H9 (cell line): ENCODE measurements around the gene FRMD1. TPM values are rescaled to one million over a fixed set of nuclear protein-coding genes. Genes with fewer than 3 reads are reported as not detected.

Experiments used
- DNase-seq: peaks from one replicate; pipeline ENCODE4 v3.0.0-alpha.2; 2017
- H2AFZ ChIP-seq: one replicate; pipeline ENCODE4 v1.6.1; 2013; ENCODE audit warnings: mild to moderate bottlenecking, low read length, control low read depth, moderate library complexity
- H2AK5ac ChIP-seq: 2 replicates; pipeline ENCODE4 v1.6.1; 2013; ENCODE audit warnings: low read length, control low read depth, mixed read lengths; ENCODE audit not compliant: insufficient read length
- H2BK120ac ChIP-seq: one replicate; pipeline ENCODE4 v1.6.1; 2013; ENCODE audit warnings: low read depth, mild to moderate bottlenecking, low read length, control low read depth, inconsistent platforms; ENCODE audit not compliant: poor library complexity, severe bottlenecking
- H2BK12ac ChIP-seq: 2 replicates; pipeline ENCODE4 v1.6.1; 2013; ENCODE audit warnings: low read length, control low read depth, mixed read lengths, low read depth; ENCODE audit not compliant: insufficient read length
- H2BK15ac ChIP-seq: 2 replicates; pipeline ENCODE4 v1.6.1; 2013; ENCODE audit warnings: low read depth, low read length, control low read depth
- H2BK20ac ChIP-seq: one replicate; pipeline ENCODE4 v1.6.1; 2013; ENCODE audit warnings: low read depth, mild to moderate bottlenecking, low read length, control low read depth, inconsistent platforms; ENCODE audit not compliant: poor library complexity, severe bottlenecking
- H2BK5ac ChIP-seq: 2 replicates; pipeline ENCODE4 v1.6.1; 2013; ENCODE audit warnings: low read length, control low read depth, mixed read lengths; ENCODE audit not compliant: insufficient read length
- H3K14ac ChIP-seq: 2 replicates; pipeline ENCODE4 v1.6.1; 2013; ENCODE audit warnings: low read length, control low read depth; ENCODE audit not compliant: insufficient read depth
- H3K18ac ChIP-seq: 2 replicates; pipeline ENCODE4 v1.6.1; 2013; ENCODE audit warnings: low read depth, mild to moderate bottlenecking, mixed read lengths, low read length, control low read depth; ENCODE audit not compliant: insufficient read length
- H3K23ac ChIP-seq: 2 replicates; pipeline ENCODE4 v1.6.1; 2013; ENCODE audit warnings: low read length, control low read depth, mixed read lengths, low read depth; ENCODE audit not compliant: insufficient read length
- H3K23me2 ChIP-seq: 2 replicates; pipeline ENCODE4 v1.6.1; 2013; ENCODE audit warnings: low read depth, mild to moderate bottlenecking, mixed read lengths, low read length, control low read depth; ENCODE audit not compliant: insufficient read length, poor library complexity, severe bottlenecking
- H3K27ac ChIP-seq: 2 replicates; pipeline ENCODE4 v1.5.1; 2013; ENCODE audit warnings: low read length, control low read depth, mixed read lengths, low read depth; ENCODE audit not compliant: insufficient read length
- H3K27me3 ChIP-seq: 2 replicates; pipeline ENCODE4 v1.6.1; 2013; ENCODE audit warnings: low read length, control low read depth, inconsistent platforms; ENCODE audit not compliant: insufficient read depth
- H3K4ac ChIP-seq: 2 replicates; pipeline ENCODE4 v1.6.1; 2013; ENCODE audit warnings: low read depth, mild to moderate bottlenecking, control low read depth, inconsistent platforms, low read length, moderate library complexity
- H3K4me1 ChIP-seq: 2 replicates; pipeline ENCODE4 v1.6.1; 2013; ENCODE audit warnings: low read length, control low read depth, inconsistent platforms; ENCODE audit not compliant: insufficient read depth
- H3K4me2 ChIP-seq: 2 replicates; pipeline ENCODE4 v1.6.1; 2013; ENCODE audit warnings: low read length, control low read depth, mixed read lengths; ENCODE audit not compliant: insufficient read length, insufficient read depth
- H3K56ac ChIP-seq: 2 replicates; pipeline ENCODE4 v1.6.1; 2013; ENCODE audit warnings: low read depth, mild to moderate bottlenecking, mixed read lengths, low read length, control low read depth; ENCODE audit not compliant: insufficient read length
- H3K79me1 ChIP-seq: 2 replicates; pipeline ENCODE4 v1.6.1; 2013; ENCODE audit warnings: low read depth, mild to moderate bottlenecking, moderate library complexity, low read length, control low read depth, inconsistent platforms; ENCODE audit not compliant: insufficient read depth, poor library complexity, severe bottlenecking
- H3K79me2 ChIP-seq: 2 replicates; pipeline ENCODE4 v1.6.1; 2013; ENCODE audit warnings: low read length, control low read depth, inconsistent platforms; ENCODE audit not compliant: insufficient read depth
- H3K9ac ChIP-seq: 2 replicates; pipeline ENCODE4 v1.6.1; 2013; ENCODE audit warnings: low read length, control low read depth, mixed read lengths; ENCODE audit not compliant: insufficient read length; ENCODE audit errors: extremely low read depth
- H3K9me3 ChIP-seq: one replicate; pipeline ENCODE4 v1.6.1; 2013; ENCODE audit warnings: low read depth, low read length, inconsistent platforms; ENCODE audit not compliant: control insufficient read depth
- H3T11ph ChIP-seq: one replicate; pipeline ENCODE4 v1.6.1; 2013; ENCODE audit warnings: mild to moderate bottlenecking, low read length, control low read depth, inconsistent platforms
- H4K20me1 ChIP-seq: one replicate; pipeline ENCODE4 v1.6.1; 2013; ENCODE audit not compliant: control insufficient read depth, insufficient read length, insufficient read depth
- H4K5ac ChIP-seq: 2 replicates; pipeline ENCODE4 v1.6.1; 2013; ENCODE audit warnings: low read depth, mild to moderate bottlenecking, mixed read lengths, low read length, control low read depth; ENCODE audit not compliant: insufficient read length
- H4K8ac ChIP-seq: replicated peaks from 2 replicates; pipeline ENCODE4 v1.6.1; 2013; ENCODE audit warnings: low read length, control low read depth, mixed read lengths, low read depth; ENCODE audit not compliant: insufficient read length
- H4K91ac ChIP-seq: 2 replicates; pipeline ENCODE4 v1.6.1; 2013; ENCODE audit warnings: low read depth, mild to moderate bottlenecking, moderate library complexity, mixed read lengths, low read length, control low read depth; ENCODE audit not compliant: insufficient read length
- H3K27ac Mint-ChIP-seq, 3 experiments: 2 replicates in 2 of 3; 3 replicates in 1 of 3; pipeline ENCODE4 v1.8.0; 2020 to 2021; ENCODE audit warnings: mixed read lengths in 3 of 3, mild to moderate bottlenecking in 1 of 3, moderate library complexity in 1 of 3
- H3K27me3 Mint-ChIP-seq: 2 replicates; pipeline ENCODE4 v1.8.0; 2021; ENCODE audit warnings: low read depth, mild to moderate bottlenecking, moderate library complexity, mixed read lengths
- H3K36me3 Mint-ChIP-seq, 3 experiments: 2 replicates in 2 of 3; 3 replicates in 1 of 3; pipeline ENCODE4 v1.8.0; 2020 to 2021; ENCODE audit warnings: low read depth in 3 of 3, mixed read lengths in 3 of 3; ENCODE audit not compliant: insufficient read depth in 1 of 3
- H3K4me1 Mint-ChIP-seq, 2 experiments: 2 replicates each; pipeline ENCODE4 v1.8.0; 2020; ENCODE audit warnings: mixed read lengths in 2 of 2
- H3K4me3 Mint-ChIP-seq, 2 experiments: 2 replicates in 1 of 2; 3 replicates in 1 of 2; pipeline ENCODE4 v1.8.0; 2020 to 2021; ENCODE audit warnings: mild to moderate bottlenecking in 2 of 2, mixed read lengths in 2 of 2, moderate library complexity in 1 of 2
- H3K9me3 Mint-ChIP-seq, 2 experiments: 2 replicates in 1 of 2; 3 replicates in 1 of 2; pipeline ENCODE4 v1.8.0; 2020; ENCODE audit warnings: mild to moderate bottlenecking in 2 of 2, mixed read lengths in 2 of 2, moderate library complexity in 1 of 2
- WGBS: extraction: QIAGEN DNeasy Blood & Tissue Kit; methylation state at CpG from one replicate; pipeline ENCODE4 v1.1.7; 2013; ENCODE audit warnings: missing lambda C conversion rate, low lambda C conversion rate, mixed read lengths; ENCODE audit not compliant: insufficient read length; ENCODE audit errors: extremely low coverage; 5-methylcytosine and 5-hydroxymethylcytosine counted together
- total RNA-seq: library from RNA; stranded (reverse); gene quantifications from 2 replicates; pipeline ENCODE4 v1.2.1, GENCODE V29; 2021
- TF ChIP-seq, protein P1 (sequence below): fragments of 200-600 bp; sonication (generic); conservative IDR thresholded peaks from 3 replicates; pipeline ENCODE4 v1.8.0; 2021; ENCODE audit warnings: antibody characterized with exemption, mild to moderate bottlenecking

The FRMD1 gene
- total RNA-seq, 1 experiment from 2014 or later = not detected

DNA sequence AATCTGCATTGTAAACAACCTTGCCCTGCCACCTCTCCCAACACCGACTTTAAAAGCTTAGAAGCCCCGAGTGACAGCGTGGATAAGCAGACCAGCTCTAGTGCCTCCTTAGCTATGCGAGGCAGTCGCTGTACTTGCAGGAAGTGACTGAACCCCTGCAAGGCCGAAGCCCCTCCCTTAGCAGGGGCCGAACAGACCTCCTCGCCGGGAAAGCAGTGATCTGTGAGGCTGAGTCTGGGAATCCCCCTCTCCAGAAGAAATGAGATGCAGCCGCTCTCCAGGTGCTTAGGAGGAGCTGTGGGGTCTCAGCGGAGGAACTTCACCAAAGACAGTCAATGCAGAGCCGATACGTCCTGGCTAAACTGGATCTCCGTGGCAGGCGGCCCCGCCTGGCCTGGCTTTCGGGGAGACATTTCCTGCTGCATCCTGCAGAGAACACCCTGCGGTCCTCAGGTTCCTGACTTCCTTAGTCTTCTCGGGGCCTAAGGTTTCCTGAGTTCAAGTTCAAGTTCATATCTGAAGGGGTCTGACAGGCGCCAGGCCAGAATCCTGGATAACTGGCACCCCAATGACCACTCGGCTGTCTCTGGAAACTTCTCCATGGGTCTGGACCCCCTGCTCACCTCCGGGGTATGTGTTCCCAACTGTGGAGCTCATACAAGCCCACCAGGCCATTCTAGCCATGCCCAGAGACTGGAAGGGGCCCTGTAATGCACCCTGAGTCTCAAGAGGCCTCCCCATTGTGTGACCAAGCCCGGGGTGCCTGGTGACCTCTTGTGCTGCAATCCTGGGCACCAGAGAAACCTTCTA is 20.4 kb upstream of the FRMD1 start:
- Mint-ChIP-seq H3K27ac (peak overlapping the region in 2 of 3 experiments; percentile 8 to 27; a peak in 2 of 7 replicates), H3K4me1 (peaks cover 30 to 40% of the 10 kb centered on the region in 2 experiments), H3K27me3 (peaks cover 3% of the 10 kb centered on the region), H3K9me3 (no peaks in the 10 kb centered on the region), H3K4me3 (no peak overlapping the region; a peak in 1 of 5 replicates), H3K36me3 (no peaks in the 10 kb centered on the region)
- H2BK12ac ChIP-seq = no peak overlapping the region
- no peaks in the 10 kb centered on the region for H3K27me3 ChIP-seq
- H4K20me1 ChIP-seq = no peaks in the 10 kb centered on the region
- H4K8ac ChIP-seq = no peak overlapping the region
- no peak overlapping the region for H3K23ac ChIP-seq
- no peak overlapping the region for H2BK15ac ChIP-seq
- H3K4me2 ChIP-seq = no peak overlapping the region
- no peak overlapping the region for H3K56ac ChIP-seq
- peak; percentile 65 for DNase-seq
- H3K9me3 ChIP-seq = no peaks in the 10 kb centered on the region
- TF ChIP-seq, protein P1, sequence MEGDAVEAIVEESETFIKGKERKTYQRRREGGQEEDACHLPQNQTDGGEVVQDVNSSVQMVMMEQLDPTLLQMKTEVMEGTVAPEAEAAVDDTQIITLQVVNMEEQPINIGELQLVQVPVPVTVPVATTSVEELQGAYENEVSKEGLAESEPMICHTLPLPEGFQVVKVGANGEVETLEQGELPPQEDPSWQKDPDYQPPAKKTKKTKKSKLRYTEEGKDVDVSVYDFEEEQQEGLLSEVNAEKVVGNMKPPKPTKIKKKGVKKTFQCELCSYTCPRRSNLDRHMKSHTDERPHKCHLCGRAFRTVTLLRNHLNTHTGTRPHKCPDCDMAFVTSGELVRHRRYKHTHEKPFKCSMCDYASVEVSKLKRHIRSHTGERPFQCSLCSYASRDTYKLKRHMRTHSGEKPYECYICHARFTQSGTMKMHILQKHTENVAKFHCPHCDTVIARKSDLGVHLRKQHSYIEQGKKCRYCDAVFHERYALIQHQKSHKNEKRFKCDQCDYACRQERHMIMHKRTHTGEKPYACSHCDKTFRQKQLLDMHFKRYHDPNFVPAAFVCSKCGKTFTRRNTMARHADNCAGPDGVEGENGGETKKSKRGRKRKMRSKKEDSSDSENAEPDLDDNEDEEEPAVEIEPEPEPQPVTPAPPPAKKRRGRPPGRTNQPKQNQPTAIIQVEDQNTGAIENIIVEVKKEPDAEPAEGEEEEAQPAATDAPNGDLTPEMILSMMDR = no peak
- no peak overlapping the region; the same call in none of the 2 replicates for H3K14ac ChIP-seq
- no peak overlapping the region for H2AFZ ChIP-seq
- H3K4ac ChIP-seq = no peak overlapping the region
- H3K23me2 ChIP-seq = no peaks in the 10 kb centered on the region
- H3T11ph ChIP-seq = no peak overlapping the region
- H3K79me2 ChIP-seq = no peaks in the 10 kb centered on the region
- H3K79me1 ChIP-seq = no peaks in the 10 kb centered on the region
- WGBS = no CpG with 5 or more reads among the region's 23 CpGs
- no peak overlapping the region for H3K9ac ChIP-seq
- no peak overlapping the region for H2BK20ac ChIP-seq
- H2AK5ac ChIP-seq = no peak overlapping the region
- H3K4me1 ChIP-seq = peaks cover 6% of the 10 kb centered on the region; the same call in 1 of the 2 replicates
- H3K27ac ChIP-seq = no peak overlapping the region
- H4K91ac ChIP-seq = no peak overlapping the region
- no peak overlapping the region for H2BK120ac ChIP-seq
- H2BK5ac ChIP-seq = no peak overlapping the region
- H3K18ac ChIP-seq = no peak overlapping the region
- no peak overlapping the region for H4K5ac ChIP-seq
